SK-N-SH (cell line): ENCODE results near the gene PCMT1.

Source experiments
- GABPA ChIP-seq: IDR thresholded peaks from 2 replicates; pipeline ENCODE4 v1.4.0; 2012; ENCODE audit warnings: low read depth, mild to moderate bottlenecking
- NRF1 ChIP-seq: IDR thresholded peaks from 2 replicates; pipeline ENCODE4 v1.6.1; 2012; ENCODE audit warnings: low read depth, mild to moderate bottlenecking, low read length
- TAF1 ChIP-seq: IDR thresholded peaks from 2 replicates; pipeline ENCODE4 v1.6.1; 2012; ENCODE audit warnings: low read depth, mild to moderate bottlenecking, low read length, moderate library complexity, borderline replicate concordance
- YY1 ChIP-seq: IDR thresholded peaks from 2 replicates; pipeline ENCODE4 v1.4.0; 2012; ENCODE audit warnings: low read depth, mild to moderate bottlenecking
- TF ChIP-seq, protein P1 (sequence below): IDR thresholded peaks from 2 replicates; pipeline ENCODE4 v1.4.0; 2012; ENCODE audit warnings: low read depth
- TF ChIP-seq, protein P2 (sequence below): fragments of 200-600 bp; sonication (generic); IDR thresholded peaks from 2 replicates; pipeline ENCODE4 v1.6.1; 2017; ENCODE audit warnings: antibody characterized with exemption, mild to moderate bottlenecking, moderate library complexity

DNA sequence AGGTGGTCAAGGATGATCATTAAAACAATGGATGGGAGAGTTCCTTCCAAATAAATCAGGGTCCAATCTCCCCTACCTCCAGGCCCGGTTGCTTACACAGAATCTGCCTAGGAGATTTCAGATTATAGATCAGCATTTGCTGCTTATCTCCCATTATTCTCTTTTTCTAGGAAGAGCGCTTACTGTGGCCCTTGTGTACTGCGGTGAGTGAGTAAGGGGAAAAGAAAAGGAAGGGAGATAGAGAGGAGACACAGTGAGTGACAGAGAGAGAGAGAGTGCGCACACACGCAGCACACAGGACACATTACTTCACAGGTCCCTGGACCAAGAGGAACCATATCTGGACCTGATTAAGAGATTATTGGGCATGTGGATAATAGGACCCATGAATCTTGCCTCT, 37.8 kb upstream of the PCMT1 start:
- no peak for TF ChIP-seq GABPA
- TF ChIP-seq, protein P1, sequence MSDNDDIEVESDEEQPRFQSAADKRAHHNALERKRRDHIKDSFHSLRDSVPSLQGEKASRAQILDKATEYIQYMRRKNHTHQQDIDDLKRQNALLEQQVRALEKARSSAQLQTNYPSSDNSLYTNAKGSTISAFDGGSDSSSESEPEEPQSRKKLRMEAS, result no peak
- TF ChIP-seq, protein P2, sequence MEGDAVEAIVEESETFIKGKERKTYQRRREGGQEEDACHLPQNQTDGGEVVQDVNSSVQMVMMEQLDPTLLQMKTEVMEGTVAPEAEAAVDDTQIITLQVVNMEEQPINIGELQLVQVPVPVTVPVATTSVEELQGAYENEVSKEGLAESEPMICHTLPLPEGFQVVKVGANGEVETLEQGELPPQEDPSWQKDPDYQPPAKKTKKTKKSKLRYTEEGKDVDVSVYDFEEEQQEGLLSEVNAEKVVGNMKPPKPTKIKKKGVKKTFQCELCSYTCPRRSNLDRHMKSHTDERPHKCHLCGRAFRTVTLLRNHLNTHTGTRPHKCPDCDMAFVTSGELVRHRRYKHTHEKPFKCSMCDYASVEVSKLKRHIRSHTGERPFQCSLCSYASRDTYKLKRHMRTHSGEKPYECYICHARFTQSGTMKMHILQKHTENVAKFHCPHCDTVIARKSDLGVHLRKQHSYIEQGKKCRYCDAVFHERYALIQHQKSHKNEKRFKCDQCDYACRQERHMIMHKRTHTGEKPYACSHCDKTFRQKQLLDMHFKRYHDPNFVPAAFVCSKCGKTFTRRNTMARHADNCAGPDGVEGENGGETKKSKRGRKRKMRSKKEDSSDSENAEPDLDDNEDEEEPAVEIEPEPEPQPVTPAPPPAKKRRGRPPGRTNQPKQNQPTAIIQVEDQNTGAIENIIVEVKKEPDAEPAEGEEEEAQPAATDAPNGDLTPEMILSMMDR, result no peak
- TF ChIP-seq YY1, result no peak
- no peak for TF ChIP-seq NRF1
- TF ChIP-seq TAF1, result no peak
